GM12875 (cell line): ENCODE results near the gene RASGRF1.

Source experiments
- H3K4me3 ChIP-seq: one replicate; pipeline ENCODE4 v1.5.1; 2011; ENCODE audit warnings: low read depth, low read length, control low read depth
- TF ChIP-seq, protein P1 (sequence below): IDR thresholded peaks from 2 replicates; pipeline ENCODE4 v1.5.1; 2011; ENCODE audit warnings: low read depth, mild to moderate bottlenecking, control low read depth, inconsistent platforms, low read length, moderate library complexity, borderline replicate concordance; ENCODE audit not compliant: insufficient read depth

The RASGRF1 gene

GRCh38 chr15:78950343-78950742 is 140.2 kb downstream of the RASGRF1 start:
- TF ChIP-seq, protein P1, sequence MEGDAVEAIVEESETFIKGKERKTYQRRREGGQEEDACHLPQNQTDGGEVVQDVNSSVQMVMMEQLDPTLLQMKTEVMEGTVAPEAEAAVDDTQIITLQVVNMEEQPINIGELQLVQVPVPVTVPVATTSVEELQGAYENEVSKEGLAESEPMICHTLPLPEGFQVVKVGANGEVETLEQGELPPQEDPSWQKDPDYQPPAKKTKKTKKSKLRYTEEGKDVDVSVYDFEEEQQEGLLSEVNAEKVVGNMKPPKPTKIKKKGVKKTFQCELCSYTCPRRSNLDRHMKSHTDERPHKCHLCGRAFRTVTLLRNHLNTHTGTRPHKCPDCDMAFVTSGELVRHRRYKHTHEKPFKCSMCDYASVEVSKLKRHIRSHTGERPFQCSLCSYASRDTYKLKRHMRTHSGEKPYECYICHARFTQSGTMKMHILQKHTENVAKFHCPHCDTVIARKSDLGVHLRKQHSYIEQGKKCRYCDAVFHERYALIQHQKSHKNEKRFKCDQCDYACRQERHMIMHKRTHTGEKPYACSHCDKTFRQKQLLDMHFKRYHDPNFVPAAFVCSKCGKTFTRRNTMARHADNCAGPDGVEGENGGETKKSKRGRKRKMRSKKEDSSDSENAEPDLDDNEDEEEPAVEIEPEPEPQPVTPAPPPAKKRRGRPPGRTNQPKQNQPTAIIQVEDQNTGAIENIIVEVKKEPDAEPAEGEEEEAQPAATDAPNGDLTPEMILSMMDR, result no peak
- no peak overlapping the region for H3K4me3 ChIP-seq

- TF ChIP-seq, protein P1, result no peak
- H3K4me3 ChIP-seq, result no peak overlapping the region
Observed at GRCh38 chr15:78949461-78949860, 141.1 kb downstream of the RASGRF1 start.

- H3K4me3 ChIP-seq, result no peak overlapping the region
- TF ChIP-seq, protein P1, result no peak
Observed at GRCh38 chr15:78947506-78947905, 143.1 kb downstream of the RASGRF1 start.

GRCh38 chr15:78946493-78946892 is 144.1 kb downstream of the RASGRF1 start:
- no peak overlapping the region for H3K4me3 ChIP-seq
- TF ChIP-seq, protein P1, result no peak

GRCh38 chr15:78944669-78945407 is 145.7 kb downstream of the RASGRF1 start, which contains the start of gene CTSH:
Gene CTSH (minus strand): TSS chr15:78945046. CDS start chr15:78944981, 65 bp downstream.
- TF ChIP-seq, protein P1, result no peak
- peak within 1 kb of the TSS; percentile 99 for H3K4me3 ChIP-seq

GRCh38 chr15:78944202-78944625 is 146.4 kb downstream of the RASGRF1 start:
- H3K4me3 ChIP-seq, result peak overlapping the region; percentile 99
- TF ChIP-seq, protein P1, result no peak

DNA sequence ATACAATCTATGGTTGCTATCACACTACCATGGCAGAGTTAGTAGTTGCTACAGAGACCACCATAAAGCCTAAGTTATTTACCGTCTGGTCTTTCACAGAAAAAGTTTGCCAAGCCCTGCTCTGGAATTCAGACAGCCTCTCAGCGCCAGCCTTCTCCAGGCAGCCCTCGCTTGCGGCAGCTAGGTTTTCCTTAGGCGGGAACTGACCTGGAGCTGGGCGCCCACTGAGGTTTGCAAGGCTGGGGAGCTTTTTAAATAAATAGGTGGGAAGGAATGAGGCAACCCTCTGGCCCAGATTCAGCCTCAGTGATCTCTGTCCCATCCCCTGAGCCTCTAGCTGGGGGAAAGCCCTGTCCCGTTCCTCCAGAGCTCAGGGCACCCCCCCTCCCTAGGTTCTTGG is 146.9 kb downstream of the RASGRF1 start:
- peak overlapping the region; percentile 99 for H3K4me3 ChIP-seq
- TF ChIP-seq, protein P1, result no peak
